Measurements from ENCODE around the gene CPA4.

- TF ChIP-seq, protein P1, sequence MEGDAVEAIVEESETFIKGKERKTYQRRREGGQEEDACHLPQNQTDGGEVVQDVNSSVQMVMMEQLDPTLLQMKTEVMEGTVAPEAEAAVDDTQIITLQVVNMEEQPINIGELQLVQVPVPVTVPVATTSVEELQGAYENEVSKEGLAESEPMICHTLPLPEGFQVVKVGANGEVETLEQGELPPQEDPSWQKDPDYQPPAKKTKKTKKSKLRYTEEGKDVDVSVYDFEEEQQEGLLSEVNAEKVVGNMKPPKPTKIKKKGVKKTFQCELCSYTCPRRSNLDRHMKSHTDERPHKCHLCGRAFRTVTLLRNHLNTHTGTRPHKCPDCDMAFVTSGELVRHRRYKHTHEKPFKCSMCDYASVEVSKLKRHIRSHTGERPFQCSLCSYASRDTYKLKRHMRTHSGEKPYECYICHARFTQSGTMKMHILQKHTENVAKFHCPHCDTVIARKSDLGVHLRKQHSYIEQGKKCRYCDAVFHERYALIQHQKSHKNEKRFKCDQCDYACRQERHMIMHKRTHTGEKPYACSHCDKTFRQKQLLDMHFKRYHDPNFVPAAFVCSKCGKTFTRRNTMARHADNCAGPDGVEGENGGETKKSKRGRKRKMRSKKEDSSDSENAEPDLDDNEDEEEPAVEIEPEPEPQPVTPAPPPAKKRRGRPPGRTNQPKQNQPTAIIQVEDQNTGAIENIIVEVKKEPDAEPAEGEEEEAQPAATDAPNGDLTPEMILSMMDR (IDR thresholded peaks at IDR 0.05; ENCODE audit: poor library complexity, severe bottlenecking) = no peak
- TF ChIP-seq, protein P2, sequence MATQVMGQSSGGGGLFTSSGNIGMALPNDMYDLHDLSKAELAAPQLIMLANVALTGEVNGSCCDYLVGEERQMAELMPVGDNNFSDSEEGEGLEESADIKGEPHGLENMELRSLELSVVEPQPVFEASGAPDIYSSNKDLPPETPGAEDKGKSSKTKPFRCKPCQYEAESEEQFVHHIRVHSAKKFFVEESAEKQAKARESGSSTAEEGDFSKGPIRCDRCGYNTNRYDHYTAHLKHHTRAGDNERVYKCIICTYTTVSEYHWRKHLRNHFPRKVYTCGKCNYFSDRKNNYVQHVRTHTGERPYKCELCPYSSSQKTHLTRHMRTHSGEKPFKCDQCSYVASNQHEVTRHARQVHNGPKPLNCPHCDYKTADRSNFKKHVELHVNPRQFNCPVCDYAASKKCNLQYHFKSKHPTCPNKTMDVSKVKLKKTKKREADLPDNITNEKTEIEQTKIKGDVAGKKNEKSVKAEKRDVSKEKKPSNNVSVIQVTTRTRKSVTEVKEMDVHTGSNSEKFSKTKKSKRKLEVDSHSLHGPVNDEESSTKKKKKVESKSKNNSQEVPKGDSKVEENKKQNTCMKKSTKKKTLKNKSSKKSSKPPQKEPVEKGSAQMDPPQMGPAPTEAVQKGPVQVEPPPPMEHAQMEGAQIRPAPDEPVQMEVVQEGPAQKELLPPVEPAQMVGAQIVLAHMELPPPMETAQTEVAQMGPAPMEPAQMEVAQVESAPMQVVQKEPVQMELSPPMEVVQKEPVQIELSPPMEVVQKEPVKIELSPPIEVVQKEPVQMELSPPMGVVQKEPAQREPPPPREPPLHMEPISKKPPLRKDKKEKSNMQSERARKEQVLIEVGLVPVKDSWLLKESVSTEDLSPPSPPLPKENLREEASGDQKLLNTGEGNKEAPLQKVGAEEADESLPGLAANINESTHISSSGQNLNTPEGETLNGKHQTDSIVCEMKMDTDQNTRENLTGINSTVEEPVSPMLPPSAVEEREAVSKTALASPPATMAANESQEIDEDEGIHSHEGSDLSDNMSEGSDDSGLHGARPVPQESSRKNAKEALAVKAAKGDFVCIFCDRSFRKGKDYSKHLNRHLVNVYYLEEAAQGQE (IDR thresholded peaks at IDR 0.05; ENCODE audit: borderline replicate concordance) = peak; percentile 15
- TF ChIP-seq EZH2 (IDR thresholded peaks at IDR 0.05; ENCODE audit: borderline replicate concordance, insufficient read depth, low read length, poor library complexity, severe bottlenecking) (no peak), RAD21 (conservative IDR thresholded peaks at IDR 0.05) (no peak), POLR2AphosphoS5 (IDR thresholded peaks at IDR 0.05) (no peak), MXI1 (conservative IDR thresholded peaks at IDR 0.05; ENCODE audit: poor library complexity, severe bottlenecking) (no peak), TAF1 (IDR thresholded peaks at IDR 0.05; ENCODE audit: low read depth) (no peak)
These were observed 60.2 kb downstream of the CPA4 start for GRCh38 chr7:130353196-130353595.
